Body of pancreas (tissue), 4 donors: ENCODE measurements around the gene BEST1. TPM values are rescaled to one million over a fixed set of nuclear protein-coding genes. Genes with fewer than 3 reads are reported as not detected.
A peak's percentile ranks its signal among the peaks of the same experiment; 100 is the strongest.

Source experiments
- ATAC-seq: fragments of 150-250 bp; one replicate; pipeline ENCODE4 v1.9.1; 2016
- DNase-seq, 4 donors: peaks; one replicate each; pipeline ENCODE4 v3.0.0-alpha.2; 2019
- H3K27ac ChIP-seq, 4 donors: fragments of 200-600 bp; sonication (generic); 1 replicate in 3 of 4; 2 replicates in 1 of 4; pipeline versions ENCODE4 v1.5.1 to v1.6.1; 2016 to 2019; ENCODE audit warnings: mild to moderate bottlenecking in 1 of 4, mixed read lengths in 1 of 4, moderate library complexity in 1 of 4
- H3K27me3 ChIP-seq, 2 donors: fragments of 200-600 bp; sonication (generic); one replicate each; pipeline ENCODE4 v1.6.0; 2016; ENCODE audit warnings: mild to moderate bottlenecking in 1 of 2
- H3K36me3 ChIP-seq, 2 donors: fragments of 200-600 bp; sonication (generic); replicated peaks in 1 of 2; 2 replicates each; pipeline ENCODE4 v1.5.1; 2016; ENCODE audit warnings: low read depth in 2 of 2; ENCODE audit not compliant: insufficient read depth in 1 of 2
- H3K4me1 ChIP-seq: fragments of 200-600 bp; sonication (generic); one replicate; pipeline ENCODE4 v1.6.0; 2016
- H3K4me3 ChIP-seq, 2 donors: fragments of 200-600 bp; sonication (generic); 1 replicate in 1 of 2; 2 replicates in 1 of 2; pipeline ENCODE4 v1.5.1; 2016 to 2019
- H3K9me3 ChIP-seq, 3 donors: fragments of 200-600 bp; sonication (generic); 1 replicate in 2 of 3; 2 replicates in 1 of 3; pipeline ENCODE4 v1.5.1; 2016
- POLR2A ChIP-seq, 3 donors: fragments of 450-650 bp; IDR thresholded peaks; one replicate each; pipeline ENCODE4 v1.6.1; 2016; ENCODE audit warnings: antibody characterized with exemption in 3 of 3, mild to moderate bottlenecking in 2 of 3
- WGBS, 2 donors: methylation state at CpG; one replicate each; pipeline ENCODE4 v1.1.5; 2017; 5-methylcytosine and 5-hydroxymethylcytosine counted together
- intact Hi-C: fragments of 100-400 bp; cut with DNase I; formaldehyde crosslinking; loops from one replicate; pipeline ENCODE4 v1.15.1; 2023
- total RNA-seq, 2 donors: library from RNA; depleted of rRNA; stranded (reverse); fragments of >200 nt; gene quantifications; one replicate each; pipeline ENCODE4 v1.1.0, GENCODE V29; 2016
- TF ChIP-seq, protein P1 (sequence below), 7 experiments: fragments of 450-650 bp in 4 of 7; fragments of 200-600 bp in 3 of 7; sonication (generic) in 3 of 7; IDR thresholded peaks; one replicate each; pipeline ENCODE4 v1.5.1; 2016 to 2019; ENCODE audit warnings: antibody characterized with exemption in 7 of 7

The BEST1 gene
- total RNA-seq, 2 donors from 2014 or later: 1.6 to 2.6 TPM

DNA sequence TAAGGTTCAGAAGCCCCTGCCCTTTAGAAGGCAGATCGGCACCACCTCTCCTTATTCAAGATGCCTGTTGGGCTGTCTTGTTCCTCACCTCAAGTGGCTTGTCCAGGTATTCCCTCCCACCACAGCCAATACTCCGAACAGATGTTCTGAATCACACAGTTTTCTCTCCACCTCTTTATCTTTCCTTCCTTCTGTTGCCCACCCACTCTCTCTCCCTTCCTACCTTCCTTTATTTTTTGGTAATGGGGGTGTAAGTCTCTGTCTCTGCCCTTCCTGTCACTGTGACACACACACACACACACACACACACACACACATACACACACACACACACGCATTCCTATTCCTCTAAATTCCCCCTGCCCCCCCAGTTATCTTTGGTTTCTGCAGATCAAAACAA, 8.4 kb downstream of the BEST1 start:
- DNase-seq (no peak), ATAC-seq (no peak)
- Histone ChIP-seq H3K4me3 (no peak overlapping the region), H3K36me3 (peaks cover 0 to 2% of the 10 kb centered on the region in 2 donors), H3K27ac (no peak overlapping the region), H3K9me3 (no peaks in the 10 kb centered on the region), H3K4me1 (peaks cover 40% of the 10 kb centered on the region), H3K27me3 (no peaks in the 10 kb centered on the region)
- intact Hi-C loops: no loop called here
- 61 to 62% methylated on average over 3 of the region's 3 CpGs for WGBS, 2 donors
- no peak for TF ChIP-seq POLR2A (IDR thresholded peaks at IDR 0.05)
- TF ChIP-seq, protein P1, sequence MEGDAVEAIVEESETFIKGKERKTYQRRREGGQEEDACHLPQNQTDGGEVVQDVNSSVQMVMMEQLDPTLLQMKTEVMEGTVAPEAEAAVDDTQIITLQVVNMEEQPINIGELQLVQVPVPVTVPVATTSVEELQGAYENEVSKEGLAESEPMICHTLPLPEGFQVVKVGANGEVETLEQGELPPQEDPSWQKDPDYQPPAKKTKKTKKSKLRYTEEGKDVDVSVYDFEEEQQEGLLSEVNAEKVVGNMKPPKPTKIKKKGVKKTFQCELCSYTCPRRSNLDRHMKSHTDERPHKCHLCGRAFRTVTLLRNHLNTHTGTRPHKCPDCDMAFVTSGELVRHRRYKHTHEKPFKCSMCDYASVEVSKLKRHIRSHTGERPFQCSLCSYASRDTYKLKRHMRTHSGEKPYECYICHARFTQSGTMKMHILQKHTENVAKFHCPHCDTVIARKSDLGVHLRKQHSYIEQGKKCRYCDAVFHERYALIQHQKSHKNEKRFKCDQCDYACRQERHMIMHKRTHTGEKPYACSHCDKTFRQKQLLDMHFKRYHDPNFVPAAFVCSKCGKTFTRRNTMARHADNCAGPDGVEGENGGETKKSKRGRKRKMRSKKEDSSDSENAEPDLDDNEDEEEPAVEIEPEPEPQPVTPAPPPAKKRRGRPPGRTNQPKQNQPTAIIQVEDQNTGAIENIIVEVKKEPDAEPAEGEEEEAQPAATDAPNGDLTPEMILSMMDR (IDR thresholded peaks at IDR 0.05): no peak

GRCh38 chr11:61959114-61959513, 9.0 kb downstream of the BEST1 start:
- no peaks in the 10 kb centered on the region for H3K27me3 ChIP-seq
- H3K4me1 ChIP-seq: peaks cover 45% of the 10 kb centered on the region
- no peak for TF ChIP-seq POLR2A (IDR thresholded peaks at IDR 0.05)
- TF ChIP-seq, protein P1 (IDR thresholded peaks at IDR 0.05): no peak
- H3K36me3 ChIP-seq: peaks cover 0 to 4% of the 10 kb centered on the region in 2 donors
- H3K9me3 ChIP-seq: no peaks in the 10 kb centered on the region
- H3K4me3 ChIP-seq: no peak overlapping the region
- H3K27ac ChIP-seq: peak overlapping the region in 1 of 4 donors; percentile 28
- 10 to 11% methylated on average over 2 of the region's 2 CpGs for WGBS, 2 donors
- DNase-seq (peak in 1 of 4 donors; percentile 7), ATAC-seq (no peak)
- intact Hi-C loops: no loop called here

DNA sequence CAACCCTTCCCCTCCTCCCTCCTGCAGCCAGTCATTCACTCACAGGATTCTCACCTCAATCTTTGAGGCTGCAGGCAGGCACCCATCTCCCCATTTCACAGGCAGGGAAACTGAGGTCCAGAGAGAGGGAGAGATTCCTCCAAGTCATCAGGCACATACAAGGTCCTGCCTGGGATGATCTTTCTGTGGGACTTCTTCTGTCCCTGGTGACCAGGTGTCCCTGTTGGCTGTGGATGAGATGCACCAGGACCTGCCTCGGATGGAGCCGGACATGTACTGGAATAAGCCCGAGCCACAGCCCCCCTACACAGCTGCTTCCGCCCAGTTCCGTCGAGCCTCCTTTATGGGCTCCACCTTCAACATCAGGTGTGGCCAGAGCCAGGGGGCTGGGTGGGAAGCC, 9.5 kb downstream of the BEST1 start:
- intact Hi-C loops: no loop called here
- Histone ChIP-seq H3K27ac (no peak overlapping the region), H3K27me3 (no peaks in the 10 kb centered on the region), H3K9me3 (no peaks in the 10 kb centered on the region), H3K36me3 (peaks cover 0 to 8% of the 10 kb centered on the region in 2 donors), H3K4me1 (peaks cover 51% of the 10 kb centered on the region), H3K4me3 (no peak overlapping the region)
- ATAC-seq: no peak
- DNase-seq: peak in 1 of 4 donors; percentile 9
- WGBS, 2 donors: 93 to 94% methylated on average over 5 to 6 of the region's 6 CpGs
- no peak for TF ChIP-seq POLR2A (IDR thresholded peaks at IDR 0.05)
- TF ChIP-seq, protein P1 (IDR thresholded peaks at IDR 0.05): no peak

DNA sequence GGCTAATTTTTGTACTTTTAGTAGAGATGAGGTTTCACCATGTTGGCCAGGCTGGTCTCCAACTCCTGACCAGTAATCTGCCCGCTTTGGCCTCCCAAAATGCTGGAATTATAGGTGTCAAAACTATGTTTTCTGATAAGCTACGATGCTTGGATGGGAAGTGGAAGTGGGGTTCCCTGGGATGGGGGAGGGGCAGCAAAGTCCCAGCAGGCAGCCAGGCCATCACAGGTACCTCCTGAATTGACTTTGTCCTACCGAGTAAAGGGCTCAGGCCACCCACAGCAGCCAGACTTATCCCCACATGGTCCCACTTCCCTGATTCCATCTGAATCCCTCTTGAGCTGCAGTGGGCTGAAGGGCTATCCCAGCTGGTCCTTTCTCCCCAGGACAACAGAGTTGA, 10.4 kb downstream of the BEST1 start:
- Histone ChIP-seq H3K4me1 (peaks cover 52% of the 10 kb centered on the region), H3K27me3 (no peaks in the 10 kb centered on the region), H3K27ac (peak overlapping the region in 2 of 4 donors; percentile 98 to 99), H3K9me3 (no peaks in the 10 kb centered on the region), H3K4me3 (no peak overlapping the region), H3K36me3 (peaks cover 0 to 13% of the 10 kb centered on the region in 2 donors)
- 90 to 91% methylated on average over 3 of the region's 3 CpGs for WGBS, 2 donors
- intact Hi-C loops: no loop called here
- no peak for ATAC-seq
- peak in 1 of 4 donors; percentile 4 for DNase-seq
- no peak for TF ChIP-seq POLR2A (IDR thresholded peaks at IDR 0.05)
- TF ChIP-seq, protein P1 (IDR thresholded peaks at IDR 0.05): no peak

DNA sequence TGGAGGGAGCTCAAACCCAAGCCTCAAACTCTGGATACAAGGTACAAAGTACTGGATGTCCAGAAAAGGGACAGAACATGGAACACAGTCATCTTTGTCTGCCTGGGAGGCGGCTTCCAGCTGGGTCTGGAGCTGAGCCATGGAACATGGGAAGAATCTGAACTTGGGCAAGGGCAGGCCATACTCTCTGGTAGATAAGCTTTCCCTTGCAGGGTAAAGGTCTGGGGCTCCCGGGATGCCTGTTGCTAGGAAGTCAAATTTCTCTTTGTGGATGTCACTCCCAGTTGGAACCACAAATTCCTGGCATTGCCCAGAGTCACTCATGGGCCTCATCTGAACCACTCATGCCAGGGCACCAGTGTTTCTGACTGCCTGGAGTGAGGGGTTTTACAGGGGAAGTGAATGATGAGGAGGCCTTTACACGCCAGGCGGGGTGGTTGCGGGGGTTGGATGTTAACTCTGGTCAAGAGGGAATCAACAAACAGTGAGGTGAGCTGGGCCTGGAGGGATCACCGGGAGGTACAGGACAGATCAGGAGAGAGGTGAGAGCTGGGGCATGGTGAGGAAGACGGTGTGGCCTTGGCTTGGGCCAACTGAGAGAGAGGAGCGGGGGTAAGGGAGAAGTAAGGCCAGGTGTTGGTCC, 11.5 kb downstream of the BEST1 start:
- Histone ChIP-seq H3K4me3 (no peak overlapping the region), H3K27ac (peak overlapping the region; percentile 36 to 99 (median 68)), H3K9me3 (no peaks in the 10 kb centered on the region), H3K4me1 (peaks cover 47% of the 10 kb centered on the region), H3K27me3 (no peaks in the 10 kb centered on the region), H3K36me3 (peaks cover 0 to 13% of the 10 kb centered on the region in 2 donors)
- ATAC-seq: peak; percentile 58
- DNase-seq: peak; percentile 53 to 78 (median 70)
- intact Hi-C loops: no loop called here
- 64 to 72% methylated on average over 7 to 8 of the region's 8 CpGs for WGBS, 2 donors
- TF ChIP-seq POLR2A (IDR thresholded peaks at IDR 0.05): peak in 1 of 3 donors; percentile 1
- TF ChIP-seq, protein P1 (IDR thresholded peaks at IDR 0.05): no peak
